Tongue (tissue), 2 donors: Measurements from ENCODE around the gene ADRB2. TPM values are rescaled to one million over a fixed set of nuclear protein-coding genes. Genes with fewer than 3 reads are reported as not detected.

Experiments
- DNase-seq: peaks from one replicate; pipeline ENCODE4 v3.0.0-alpha.2; 2015
- total RNA-seq: library from RNA; depleted of rRNA; stranded (reverse); fragments of >200 nt; gene quantifications from one replicate; pipeline ENCODE4 v1.2.3, GENCODE V29; 2014

ADRB2 gene
- total RNA-seq, 1 donor from 2014 or later: 20.9 TPM

DNA sequence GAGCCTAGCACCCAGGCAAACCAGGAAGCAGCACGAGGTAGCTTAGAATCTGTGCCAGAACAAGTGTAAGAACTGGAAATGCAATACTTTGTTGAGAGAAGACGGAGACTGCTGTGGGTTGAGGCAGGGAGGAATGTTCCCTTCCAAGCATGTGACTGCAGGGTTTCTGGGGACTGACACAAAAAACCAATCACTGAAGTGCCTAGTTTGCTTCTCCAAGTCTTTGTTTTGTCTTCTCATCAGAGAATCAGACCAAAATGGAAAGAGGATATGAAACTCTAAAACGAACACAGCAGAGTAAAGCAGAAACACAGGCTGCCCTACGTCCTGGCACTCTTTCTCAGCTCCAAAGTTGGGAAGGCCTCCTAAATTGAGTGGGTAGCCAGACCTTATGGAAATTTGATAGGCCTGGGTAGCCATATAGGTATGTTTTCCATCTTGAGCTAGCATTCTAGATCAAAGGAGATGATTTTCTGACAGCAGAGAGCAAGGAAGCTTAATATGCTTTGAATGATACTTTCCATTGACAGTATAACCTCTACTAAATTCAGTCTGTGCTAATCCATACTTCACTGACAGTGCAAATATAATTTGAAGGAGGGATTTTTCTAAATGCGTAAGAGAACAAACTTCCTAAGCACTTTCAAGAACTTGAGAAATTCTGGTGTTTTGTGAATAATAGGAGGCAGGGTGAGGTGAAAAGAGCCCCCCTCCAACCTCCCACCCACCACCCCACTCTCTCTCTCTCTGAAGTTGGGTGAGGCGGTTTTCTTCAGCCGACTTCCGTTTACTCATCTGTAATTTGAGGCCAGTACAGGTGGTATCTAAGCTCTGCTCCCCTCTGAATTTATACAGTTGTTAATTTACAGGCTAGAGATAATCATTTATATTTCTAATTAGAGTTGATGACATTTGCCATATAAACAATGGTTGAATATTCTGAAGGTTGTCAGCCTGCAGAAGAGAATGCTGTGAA is 5.5 kb downstream of the ADRB2 start:
- no peak for DNase-seq

DNA sequence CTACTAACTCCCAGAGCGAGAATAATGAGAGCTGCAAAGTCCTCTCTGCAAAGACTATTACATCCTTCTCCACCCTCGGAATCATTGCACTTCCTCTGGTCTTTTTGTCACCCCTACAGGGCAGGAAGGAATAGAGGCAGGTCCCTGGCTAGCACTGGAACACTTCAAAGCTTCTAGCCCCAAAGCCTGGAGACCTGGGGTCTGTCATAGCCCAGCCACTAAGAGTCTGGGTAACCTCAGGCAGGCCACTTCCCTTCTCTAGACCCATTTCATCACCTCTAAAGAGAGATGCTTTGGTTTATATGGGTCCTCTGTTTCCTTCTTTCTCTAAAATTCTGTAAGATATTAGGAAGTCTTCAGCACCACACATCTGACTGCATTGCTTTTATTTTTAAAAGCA is 6.7 kb downstream of the ADRB2 start:
- DNase-seq: no peak

DNA sequence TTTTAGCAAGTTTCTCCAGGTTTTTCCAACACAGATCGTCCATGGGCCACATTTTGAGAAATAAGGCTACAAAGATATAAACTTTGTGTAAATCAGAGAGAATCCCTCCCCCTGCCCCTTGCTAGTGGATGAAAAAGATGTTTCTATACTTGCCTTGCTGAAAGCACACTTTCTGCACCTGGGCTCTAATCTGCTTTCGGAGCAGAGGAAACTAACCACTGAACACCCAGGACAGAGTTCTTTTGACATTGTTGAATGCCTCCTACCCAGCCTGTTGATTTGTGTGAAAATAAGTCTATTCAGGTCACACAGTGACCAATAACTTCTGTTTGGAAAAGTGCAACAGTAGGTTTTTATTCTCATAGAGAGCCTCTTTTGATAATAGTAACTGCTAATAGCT is 7.5 kb downstream of the ADRB2 start:
- DNase-seq: no peak

DNA sequence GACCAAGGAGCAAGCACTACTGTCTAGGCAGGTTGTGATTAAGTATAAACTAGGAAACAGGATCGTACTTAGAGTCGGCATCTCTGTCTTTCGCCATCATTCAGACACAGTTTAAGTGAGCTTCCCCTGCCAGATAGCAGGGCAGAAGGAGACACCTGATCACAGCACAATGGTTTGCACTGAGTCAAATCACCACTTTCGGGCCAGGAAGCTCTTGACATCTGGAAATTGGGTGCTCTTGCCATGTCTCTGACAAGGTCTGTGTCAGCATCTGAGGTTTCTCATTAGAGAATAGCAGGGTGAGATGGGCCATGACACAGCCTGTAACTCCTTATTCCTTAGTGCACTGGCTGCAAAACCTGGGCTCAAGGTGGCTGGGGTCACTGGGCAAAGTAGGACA is 8.3 kb downstream of the ADRB2 start:
- no peak for DNase-seq

DNA sequence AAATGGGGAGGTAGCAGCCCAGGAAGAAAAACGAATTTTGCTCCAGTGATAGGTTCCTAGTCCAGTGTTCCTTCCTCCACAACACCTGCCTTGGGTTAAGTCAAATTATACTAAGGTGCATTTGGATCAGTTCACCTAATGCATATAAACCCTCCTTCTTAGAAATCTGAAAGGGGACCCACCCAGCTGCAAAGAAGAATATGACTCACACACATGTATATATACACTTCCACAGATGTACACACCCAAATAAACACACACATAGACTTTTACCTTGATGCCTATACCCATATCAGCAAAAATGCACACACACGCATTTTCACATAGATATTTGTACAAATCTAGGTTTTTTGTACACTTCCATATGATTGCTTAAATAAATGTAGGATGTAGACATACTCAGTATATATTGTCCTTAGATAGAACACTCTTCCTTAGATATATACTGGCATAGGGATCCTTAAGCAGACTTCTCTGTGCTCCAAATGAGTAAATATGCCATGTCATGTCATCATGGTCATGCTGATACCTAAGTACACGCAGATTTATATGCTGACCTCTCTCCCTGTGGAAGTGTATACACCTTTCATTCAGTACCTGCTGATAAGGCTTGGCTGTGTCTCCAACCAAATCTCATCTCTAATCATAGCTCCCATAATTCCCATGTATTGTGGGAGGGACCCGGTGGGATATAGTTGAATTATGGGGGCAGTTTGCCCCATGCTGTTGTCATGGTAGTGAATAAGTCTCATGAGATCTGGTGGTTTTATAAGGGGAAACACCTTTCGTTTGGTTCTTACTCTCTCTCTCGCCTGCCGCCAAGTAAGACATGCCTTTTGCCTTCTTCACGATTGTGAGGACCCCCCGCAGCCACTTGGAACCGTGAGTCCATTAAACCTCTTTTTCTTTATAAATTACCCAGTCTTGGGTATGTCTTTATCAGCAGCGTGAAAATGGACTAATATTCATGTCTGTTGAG is 10.2 kb downstream of the ADRB2 start:
- DNase-seq: no peak

DNA sequence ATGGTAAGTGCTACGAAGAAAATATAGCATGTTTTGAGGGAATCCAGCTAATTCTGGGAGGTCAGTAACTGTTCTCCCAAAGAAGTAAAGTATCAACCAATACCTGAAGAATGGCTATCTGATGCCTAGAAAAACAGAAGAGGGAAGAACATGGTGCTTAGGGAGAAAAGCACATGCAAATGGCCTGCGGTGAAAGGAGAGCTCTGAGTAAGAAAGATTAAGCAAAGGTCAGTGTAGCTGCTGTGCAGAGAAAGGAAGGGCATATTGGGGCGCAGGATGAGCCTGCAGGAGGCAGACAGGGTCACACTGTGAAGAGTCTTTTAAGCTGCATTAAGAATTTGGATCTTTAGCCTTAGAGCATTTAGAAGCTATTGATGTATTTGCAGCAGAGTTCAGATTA is 11.0 kb downstream of the ADRB2 start:
- no peak for DNase-seq

DNA sequence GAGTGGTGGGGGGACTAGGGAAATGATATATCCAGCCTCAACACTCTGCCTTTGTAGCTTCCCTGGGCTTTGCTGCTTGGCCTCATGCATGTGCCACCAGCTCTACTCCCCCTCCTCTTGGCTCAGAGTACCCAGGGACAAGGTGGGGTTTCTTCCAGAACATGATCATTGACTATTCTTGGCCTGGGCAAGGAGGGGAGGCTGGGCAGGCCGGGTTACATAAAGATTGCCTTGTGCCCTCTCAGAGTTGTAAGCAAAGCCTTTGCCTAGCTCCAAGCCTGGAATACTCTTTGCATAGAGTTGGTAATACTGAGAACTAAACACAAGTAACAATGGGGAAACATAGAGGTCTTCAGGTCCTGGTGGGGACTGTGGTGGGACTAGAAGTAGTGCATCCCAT is 11.9 kb downstream of the ADRB2 start:
- DNase-seq: no peak

DNA sequence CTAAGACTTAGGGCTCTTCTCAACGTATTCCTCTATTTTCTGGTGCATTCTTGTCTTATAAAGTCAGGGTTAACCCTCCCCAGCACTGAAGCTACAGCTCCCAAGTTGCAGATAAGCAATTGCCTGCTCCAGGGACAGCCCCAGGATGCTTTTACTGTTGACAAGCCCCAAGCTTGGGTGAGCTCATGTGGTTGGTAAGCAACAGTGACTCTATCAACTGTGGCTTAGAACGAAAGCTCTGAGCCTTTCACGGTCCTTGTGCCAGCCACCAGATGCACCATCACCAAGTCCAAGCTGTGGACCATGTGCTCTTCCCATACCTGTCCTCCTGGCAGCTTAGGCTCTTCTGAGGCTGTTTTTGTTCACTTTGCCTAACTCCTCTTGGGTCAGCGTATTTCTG is 13.5 kb downstream of the ADRB2 start:
- no peak for DNase-seq

DNA sequence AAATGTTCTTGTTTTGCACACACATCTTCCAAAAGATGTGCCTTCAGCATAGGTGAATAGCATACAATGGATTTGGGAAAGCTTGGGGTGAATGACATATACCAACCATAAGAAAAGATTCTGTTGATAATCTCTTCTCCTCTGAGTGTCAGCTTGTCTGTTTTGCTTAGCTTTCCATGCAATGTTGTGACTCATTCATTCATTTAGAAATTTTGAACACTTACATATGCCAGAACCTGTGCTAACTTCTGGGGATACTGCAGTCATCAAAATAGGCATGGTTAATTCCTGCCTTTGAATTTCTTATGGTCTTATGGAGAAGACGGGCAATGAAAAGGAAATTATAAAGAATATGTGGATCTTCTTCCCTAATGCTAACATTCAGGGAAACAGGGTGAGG is 14.1 kb downstream of the ADRB2 start:
- DNase-seq: no peak

DNA sequence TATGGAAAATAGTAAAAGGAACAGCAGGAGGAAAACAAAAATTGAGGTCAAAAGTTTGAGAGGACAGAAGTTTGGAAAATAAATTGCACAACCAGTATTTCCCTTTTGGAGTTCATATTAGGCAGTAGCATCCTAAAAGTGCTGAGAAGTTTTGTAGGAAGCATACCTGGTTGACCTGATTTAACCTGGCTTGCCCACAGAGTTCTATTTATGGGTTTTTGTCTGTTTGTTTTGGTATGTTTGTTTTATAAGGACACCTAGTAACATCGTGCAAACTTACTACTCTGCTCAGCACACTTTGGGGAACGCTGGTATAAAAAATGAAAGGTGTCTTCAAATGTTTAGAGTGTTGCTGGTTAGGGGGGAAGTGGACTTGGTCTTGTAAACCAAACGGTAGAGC is 15.1 kb downstream of the ADRB2 start:
- no peak for DNase-seq

DNA sequence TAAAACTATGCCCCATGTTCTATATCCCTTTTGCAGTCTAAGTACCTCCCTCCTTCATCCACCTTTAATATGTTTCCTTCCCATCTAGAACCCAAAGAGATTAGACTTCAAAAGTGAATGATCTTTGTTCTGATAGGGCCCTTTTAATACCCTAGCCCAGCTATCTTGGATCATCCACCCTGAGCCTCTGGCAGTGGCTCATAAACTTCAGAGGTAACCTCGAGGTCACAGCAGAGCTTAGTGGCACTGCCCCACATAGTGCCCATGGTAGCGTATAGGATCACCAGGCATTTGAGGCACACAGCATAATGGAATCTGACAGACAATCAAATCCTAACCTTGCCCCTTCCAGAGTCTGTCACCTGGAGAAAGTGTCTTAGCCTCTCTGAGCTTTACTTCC is 15.8 kb downstream of the ADRB2 start:
- no peak for DNase-seq

DNA sequence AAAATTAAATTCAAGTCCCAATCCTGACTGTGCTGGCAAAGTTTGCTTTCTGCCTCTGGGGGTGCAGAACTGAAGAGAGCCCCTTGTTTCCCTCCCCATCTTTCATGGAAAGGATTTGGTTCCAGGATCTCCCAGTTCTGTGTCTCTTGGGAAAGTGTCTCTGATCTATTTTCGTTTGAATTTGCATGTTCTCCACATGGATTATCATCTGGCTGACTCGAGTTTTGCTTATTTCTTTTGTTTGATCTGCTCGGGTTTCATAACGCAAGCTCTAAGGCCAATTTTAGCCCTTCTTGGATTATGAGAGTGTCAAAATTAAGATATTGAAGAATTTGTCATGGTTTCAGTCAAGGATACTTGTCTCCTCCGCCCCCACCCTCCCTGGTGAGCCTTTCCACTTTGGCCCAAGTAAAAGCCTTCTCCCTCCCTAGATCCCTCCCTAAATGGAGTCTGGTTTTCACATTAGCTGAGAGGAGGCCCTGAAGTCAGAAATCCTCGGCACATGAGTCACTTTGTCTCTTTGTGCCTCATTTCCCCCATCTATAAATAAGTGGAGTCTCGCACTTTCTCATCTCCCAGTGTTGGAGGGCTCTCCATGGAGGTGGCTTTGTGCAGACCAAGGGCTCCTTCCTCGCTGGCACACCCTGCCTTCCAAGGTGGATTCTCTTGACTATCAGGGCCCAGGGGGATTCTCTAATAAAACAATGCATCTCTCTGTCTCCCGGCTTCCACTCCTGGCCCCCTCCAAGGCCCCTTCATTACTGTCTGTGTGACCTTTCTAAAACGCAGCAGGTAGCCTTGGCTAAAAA is 17.3 kb downstream of the ADRB2 start:
- DNase-seq: no peak

DNA sequence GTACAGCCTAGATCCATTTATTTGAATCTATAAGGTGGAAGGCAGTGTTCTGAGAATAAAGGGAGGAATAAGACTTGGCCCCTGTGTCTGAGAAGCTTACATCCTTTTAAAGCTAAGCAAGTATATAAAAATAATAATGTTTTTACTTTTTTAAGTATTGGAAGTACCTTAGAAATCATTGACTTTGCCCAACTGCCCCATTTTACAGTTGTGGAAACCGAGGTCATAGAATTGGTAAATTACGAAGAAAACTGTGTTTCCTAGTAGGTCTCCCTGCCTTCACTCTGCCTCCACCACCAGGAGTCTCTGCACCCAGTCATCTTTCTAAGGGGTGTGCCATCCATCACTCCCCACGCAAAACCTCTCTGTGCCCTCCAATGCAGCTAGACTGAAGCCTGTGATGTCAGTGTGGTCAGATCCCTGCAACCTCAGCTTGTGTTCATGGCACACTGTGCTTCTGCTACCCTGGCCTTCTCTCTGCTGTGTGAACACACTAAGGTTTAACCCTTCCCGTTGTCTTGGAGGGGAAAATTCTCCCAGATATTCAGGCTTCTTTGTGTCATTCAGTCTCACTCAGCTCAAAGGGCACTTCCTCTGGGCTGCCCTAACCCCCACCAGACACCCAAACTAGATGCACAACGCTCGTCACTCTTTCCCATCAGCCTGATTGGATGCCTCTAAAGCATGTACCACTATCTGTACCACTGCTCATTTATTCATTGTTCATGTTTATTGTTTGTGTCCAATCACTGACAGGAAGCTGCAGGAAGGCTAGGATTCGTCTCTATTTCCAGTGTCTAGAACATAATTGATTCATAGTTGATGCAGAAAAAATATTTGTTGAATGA is 18.2 kb downstream of the ADRB2 start:
- DNase-seq: no peak

DNA sequence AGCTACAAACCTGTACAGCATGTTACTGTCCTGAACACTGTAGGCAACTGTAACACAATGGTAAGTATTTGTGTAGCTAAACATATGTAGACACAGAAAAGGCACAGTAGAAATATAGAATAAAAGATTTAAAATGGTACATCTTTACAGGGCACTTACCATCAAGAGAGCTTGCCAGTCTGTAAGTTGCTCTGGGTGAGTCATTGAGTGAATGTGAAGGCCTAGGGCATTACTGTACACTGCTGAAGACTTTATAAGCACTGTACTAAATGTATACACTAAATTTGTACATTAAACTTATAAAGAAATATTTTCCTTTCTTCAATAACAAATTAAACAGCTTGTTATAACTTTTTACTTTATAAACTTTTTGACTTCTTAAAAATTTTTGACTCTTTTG is 20.5 kb downstream of the ADRB2 start:
- DNase-seq: no peak

DNA sequence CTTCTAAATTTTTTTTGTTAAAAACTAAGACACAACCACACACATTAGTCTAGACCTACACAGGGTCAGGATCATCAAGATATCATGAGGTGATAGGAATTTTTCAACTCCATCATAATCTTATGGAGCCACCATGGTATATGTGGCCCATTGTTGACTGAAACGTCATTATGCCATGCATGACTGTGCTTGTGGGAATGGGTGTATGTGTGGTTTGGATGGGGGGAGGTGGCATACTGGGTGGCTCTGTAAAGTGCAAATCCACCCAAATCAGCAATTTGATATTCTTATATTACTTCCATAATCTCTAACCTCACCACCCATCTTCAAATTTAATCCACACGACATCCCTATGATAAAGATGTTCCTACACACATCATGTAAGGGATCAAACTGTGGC is 21.0 kb downstream of the ADRB2 start:
- DNase-seq: no peak

DNA sequence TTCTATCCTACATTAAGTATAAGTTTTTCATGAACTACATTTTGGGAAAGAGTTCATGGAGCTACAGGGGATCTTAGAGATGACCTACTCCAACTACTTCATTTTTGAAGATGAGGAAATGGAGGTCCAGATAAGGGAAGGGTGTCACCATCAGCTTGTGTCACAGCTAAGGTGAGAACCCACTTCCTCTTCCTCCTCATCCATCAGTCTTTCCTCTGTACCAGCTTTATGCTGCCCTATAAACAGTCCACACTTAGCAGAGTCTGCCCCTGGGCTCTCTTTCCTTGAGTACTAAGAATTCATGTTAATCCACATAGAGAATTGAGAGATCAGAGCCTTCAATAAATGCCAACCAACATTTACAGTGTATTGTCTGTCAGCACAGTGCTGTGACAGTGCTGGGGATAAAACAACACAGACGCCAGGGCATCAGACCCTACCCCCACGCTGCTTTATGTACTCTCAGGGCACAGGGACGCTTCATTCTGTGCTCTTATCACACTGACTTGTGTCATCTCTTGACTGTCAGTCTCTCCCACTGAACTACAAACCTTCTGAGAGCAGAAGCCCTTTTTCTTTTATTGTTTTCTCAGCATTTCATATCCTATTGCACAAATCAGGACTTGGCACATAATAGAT is 22.1 kb downstream of the ADRB2 start:
- no peak for DNase-seq

DNA sequence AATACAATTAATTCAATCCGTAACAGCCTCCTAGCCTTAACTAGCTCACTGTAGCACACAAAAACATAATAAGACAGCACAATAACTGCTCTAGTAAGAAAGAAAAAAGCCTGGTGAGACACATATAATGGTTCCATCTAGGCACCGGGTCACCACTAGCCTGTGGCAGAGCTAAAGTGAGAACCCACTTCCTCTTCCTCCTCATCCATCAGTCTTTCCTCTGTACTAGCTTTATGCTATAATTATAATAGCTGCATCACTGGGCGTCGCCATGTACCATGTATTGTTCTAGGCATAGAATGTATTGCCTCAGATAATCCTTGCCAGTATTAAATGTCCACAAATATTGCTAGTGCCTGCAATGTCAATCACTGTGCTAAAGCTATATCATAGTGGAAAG is 23.1 kb downstream of the ADRB2 start:
- DNase-seq: no peak

DNA sequence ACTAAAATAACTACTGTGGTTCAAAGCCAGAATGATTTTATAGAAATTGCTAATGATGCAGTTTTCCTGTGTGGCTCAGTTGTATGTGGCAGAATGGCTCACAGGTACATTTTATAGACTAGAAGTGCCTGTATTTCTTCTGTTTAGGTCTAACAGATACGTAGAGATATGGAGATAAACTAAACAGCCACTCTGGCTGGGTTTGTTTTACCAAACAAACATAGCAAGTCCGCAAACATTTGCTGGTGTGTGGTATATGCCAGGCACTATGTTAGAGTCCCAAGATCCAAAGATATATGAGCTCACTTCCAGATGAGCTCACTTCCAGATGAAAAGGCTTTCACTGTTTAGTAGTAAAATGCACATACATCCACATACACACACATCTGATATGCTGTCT is 24.4 kb downstream of the ADRB2 start:
- DNase-seq: no peak

DNA sequence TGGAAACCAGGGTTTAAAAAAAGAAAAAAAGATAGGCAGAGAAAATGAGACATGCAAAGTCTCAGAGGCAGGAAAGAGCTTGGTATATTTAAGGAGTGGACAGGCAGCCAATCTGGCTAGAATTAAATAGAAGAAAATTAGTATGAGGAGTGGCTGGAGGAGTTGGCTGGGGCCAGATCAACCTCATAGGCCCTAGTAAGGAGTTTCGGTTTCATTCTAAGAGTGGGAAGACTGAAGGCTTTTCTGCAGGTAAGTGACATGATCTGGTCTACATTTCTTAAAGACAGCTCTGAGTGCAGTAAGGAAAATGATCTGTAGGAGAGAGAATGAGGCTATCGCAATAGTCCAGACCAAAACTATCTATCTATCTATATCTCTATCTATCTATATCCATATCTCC is 27.5 kb downstream of the ADRB2 start:
- DNase-seq: no peak

DNA sequence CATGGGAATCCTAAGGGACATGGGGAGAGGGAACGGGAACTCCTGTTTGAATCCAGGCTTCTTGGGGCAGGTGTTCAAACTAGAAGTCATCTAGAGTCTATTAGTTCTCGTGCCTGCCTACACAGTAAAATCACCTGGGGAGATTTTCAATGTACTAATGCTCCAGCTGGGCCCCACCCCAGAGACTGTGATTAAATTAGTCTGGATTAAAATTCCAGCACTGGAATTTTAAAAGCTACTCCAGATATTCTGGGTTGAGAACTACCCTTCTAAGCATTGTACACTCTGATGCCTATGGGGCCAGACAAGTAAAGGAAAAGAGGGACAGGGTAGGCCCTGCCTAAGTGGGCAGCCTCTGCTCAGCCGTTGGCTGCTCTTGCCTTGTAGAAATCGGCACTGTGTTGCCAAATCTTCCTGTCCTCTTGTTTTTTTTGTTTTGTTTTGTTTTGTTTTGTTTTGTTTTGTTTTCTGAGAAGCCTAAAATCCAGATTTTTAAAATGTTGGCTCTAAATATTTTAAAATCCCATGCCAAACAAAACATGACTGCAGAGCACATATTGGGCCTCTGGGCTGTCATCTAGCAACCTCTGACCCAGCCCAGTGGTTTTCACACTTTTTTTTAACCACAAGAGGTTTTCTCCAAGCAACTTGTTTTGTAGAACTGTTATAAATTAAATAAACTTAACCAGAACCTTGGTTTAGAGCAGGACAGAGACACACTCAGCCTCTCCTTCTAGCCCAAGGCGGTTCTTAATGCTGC is 29.0 kb downstream of the ADRB2 start:
- no peak for DNase-seq
